SK-N-SH (cell line): ENCODE data around the gene MBD2. TPM values are rescaled to one million over a fixed set of nuclear protein-coding genes. Genes with fewer than 3 reads are reported as not detected.

Experiments used
- CTCF ChIA-PET: fragments of 300-600, 350-600 bp; formaldehyde crosslinking; extraction: SDS; loops from one replicate; lab custom pipeline; 2021; lab: Yijun Ruan, JAX
- POLR2A ChIA-PET: fragments of 350-600 bp; sonication (Branson Sonifier 250); formaldehyde crosslinking; extraction: SDS; loops from one replicate; lab custom pipeline; 2020; ENCODE audit warnings: antibody characterized with exemption, inconsistent platforms; lab: Yijun Ruan, JAX
- DNase-seq: peaks from one replicate; pipeline ENCODE4 v3.0.0; 2012
- H2AFZ ChIP-seq: fragments of 200-600 bp; sonication (generic); 2 replicates; pipeline ENCODE4 v1.8.1; 2016; ENCODE audit warnings: antibody characterized with exemption, mild to moderate bottlenecking, low read depth
- H3F3A ChIP-seq: fragments of 200-600 bp; sonication (generic); replicated peaks from 2 replicates; pipeline ENCODE3; 2016; ENCODE audit warnings: antibody characterized with exemption, mild to moderate bottlenecking; ENCODE audit not compliant: insufficient read depth
- H3K27ac ChIP-seq, 2 experiments: fragments of 200-500 bp in 1 of 2; fragments of 200-600 bp in 1 of 2; sonication (Bioruptor generic) in 1 of 2; sonication (generic), shearing (Covaris generic) in 1 of 2; 2 replicates each; pipeline versions ENCODE4 v1.5.1 to v1.6.1; 2014 to 2016; ENCODE audit warnings: low read depth in 2 of 2, inconsistent platforms in 1 of 2, low read length in 1 of 2, mild to moderate bottlenecking in 1 of 2, mixed read lengths in 1 of 2
- H3K27me3 ChIP-seq: fragments of 200-600 bp; sonication (generic), shearing (Covaris generic); 2 replicates; pipeline ENCODE4 v1.6.1; 2016; ENCODE audit warnings: mixed run types; ENCODE audit not compliant: insufficient read depth
- H3K36me3 ChIP-seq, 2 experiments: fragments of 200-500 bp in 1 of 2; fragments of 200-600 bp in 1 of 2; sonication (Bioruptor generic) in 1 of 2; sonication (generic) in 1 of 2; replicated peaks in 1 of 2; 2 replicates each; pipeline versions ENCODE3 to v1.5.1; 2014 to 2016; ENCODE audit warnings: low read length in 1 of 2, mild to moderate bottlenecking in 1 of 2; ENCODE audit not compliant: insufficient read depth in 2 of 2, control insufficient read depth in 1 of 2
- H3K4me1 ChIP-seq, 2 experiments: fragments of 200-500 bp in 1 of 2; fragments of 200-600 bp in 1 of 2; sonication (Bioruptor generic) in 1 of 2; sonication (generic), shearing (Covaris generic) in 1 of 2; 2 replicates each; pipeline versions ENCODE4 v1.5.1 to v1.6.1; 2014 to 2016; ENCODE audit warnings: low read depth in 1 of 2, low read length in 1 of 2, mixed run types in 1 of 2; ENCODE audit not compliant: insufficient read depth in 2 of 2, control insufficient read depth in 1 of 2
- H3K4me2 ChIP-seq: fragments of 200-600 bp; sonication (generic), shearing (Covaris generic); 2 replicates; pipeline ENCODE4 v1.6.1; 2017; ENCODE audit warnings: mixed run types
- H3K4me3 ChIP-seq, 2 experiments: fragments of 200-500 bp in 1 of 2; fragments of 200-600 bp in 1 of 2; sonication (Bioruptor generic) in 1 of 2; sonication (generic), shearing (Covaris generic) in 1 of 2; 2 replicates each; pipeline versions ENCODE4 v1.5.1 to v1.8.1; 2014 to 2016; ENCODE audit warnings: low read depth in 2 of 2, inconsistent platforms in 1 of 2, low read length in 1 of 2, mild to moderate bottlenecking in 1 of 2, mixed read lengths in 1 of 2, moderate library complexity in 1 of 2
- H3K79me2 ChIP-seq: fragments of 200-600 bp; sonication (generic); 2 replicates; pipeline ENCODE4 v1.8.1; 2017; ENCODE audit warnings: mild to moderate bottlenecking; ENCODE audit not compliant: insufficient read depth
- H3K9ac ChIP-seq: fragments of 200-600 bp; sonication (generic); 2 replicates; pipeline ENCODE4 v1.6.1; 2017; ENCODE audit warnings: mixed run types
- H3K9me2 ChIP-seq: fragments of 200-600 bp; sonication (generic); 2 replicates; pipeline ENCODE4 v1.6.1; 2017; ENCODE audit warnings: mixed run types
- H3K9me3 ChIP-seq: fragments of 200-600 bp; sonication (generic); 2 replicates; pipeline ENCODE4 v1.6.1; 2017; ENCODE audit warnings: mixed run types, mild to moderate bottlenecking, moderate library complexity
- H4K20me1 ChIP-seq: fragments of 200-600 bp; sonication (generic); 2 replicates; pipeline ENCODE4 v1.6.1; 2017; ENCODE audit warnings: mild to moderate bottlenecking, mixed run types; ENCODE audit not compliant: insufficient read depth
- ELF1 ChIP-seq: IDR thresholded peaks from 2 replicates; pipeline ENCODE4 v1.4.0; 2012
- EP300 ChIP-seq, 2 experiments: IDR thresholded peaks; 2 replicates each; pipeline versions ENCODE4 v1.4.0 to v1.6.1; 2012; ENCODE audit warnings: borderline replicate concordance in 1 of 2, low read depth in 1 of 2, low read length in 1 of 2
- FOSL2 ChIP-seq: IDR thresholded peaks from 2 replicates; pipeline ENCODE4 v1.4.0; 2012; ENCODE audit warnings: low read depth, mild to moderate bottlenecking, moderate library complexity, borderline replicate concordance
- GABPA ChIP-seq: IDR thresholded peaks from 2 replicates; pipeline ENCODE4 v1.4.0; 2012; ENCODE audit warnings: low read depth, mild to moderate bottlenecking
- JUND ChIP-seq: IDR thresholded peaks from 2 replicates; pipeline ENCODE4 v1.4.0; 2012
- MEF2A ChIP-seq: IDR thresholded peaks from 2 replicates; pipeline ENCODE4 v1.4.0; 2012; ENCODE audit warnings: low read depth, borderline replicate concordance
- NFIC ChIP-seq: IDR thresholded peaks from 2 replicates; pipeline ENCODE4 v1.4.0; 2012; ENCODE audit warnings: borderline replicate concordance
- POLR2AphosphoS5 ChIP-seq: IDR thresholded peaks from 2 replicates; pipeline ENCODE4 v1.6.1; 2012; ENCODE audit warnings: low read depth, low read length
- RAD21 ChIP-seq: IDR thresholded peaks from 2 replicates; pipeline ENCODE4 v1.6.1; 2012; ENCODE audit warnings: mild to moderate bottlenecking, low read length
- SMC3 ChIP-seq: IDR thresholded peaks from 2 replicates; pipeline ENCODE4 v1.6.1; 2012; ENCODE audit warnings: low read depth, low read length, improper control_type of control experiment
- TCF12 ChIP-seq: IDR thresholded peaks from 2 replicates; pipeline ENCODE4 v1.4.0; 2012
- TEAD4 ChIP-seq: IDR thresholded peaks from 2 replicates; pipeline ENCODE4 v1.4.0; 2012; ENCODE audit warnings: mild to moderate bottlenecking, borderline replicate concordance; ENCODE audit not compliant: insufficient read depth
- ZBTB33 ChIP-seq: IDR thresholded peaks from 2 replicates; pipeline ENCODE4 v1.4.0; 2012; ENCODE audit warnings: low read depth, borderline replicate concordance
- WGBS: methylation state at CpG from one replicate; pipeline ENCODE4 v1.1.6; 2017; ENCODE audit warnings: low lambda C conversion rate; 5-methylcytosine and 5-hydroxymethylcytosine counted together
- polyA plus RNA-seq, 3 experiments: library from polyadenylated mRNA; depleted of rRNA; stranded (reverse); fragments of >200 nt; gene quantifications; 2 replicates each; pipeline ENCODE4 v1.2.3, GENCODE V29; 2012
- TF ChIP-seq, protein P1 (sequence below): fragments of 150-350 bp; IDR thresholded peaks from 2 replicates; pipeline ENCODE4 v1.6.1; 2016; ENCODE audit warnings: mild to moderate bottlenecking, low read depth, low read length

MBD2 gene
- polyA plus RNA-seq, 1 of the 3 experiments (the other 2 are of a cell fraction), result 12.5 TPM

GRCh38 chr18:54239601-54240000, 15.1 kb upstream of the MBD2 start:
- Histone ChIP-seq H3K9me2 (no peaks in the 10 kb centered on the region), H3K4me1 (no peaks in the 10 kb centered on the region), H3K4me3 (no peak overlapping the region), H3K4me2 (no peak overlapping the region), H3K79me2 (no peaks in the 10 kb centered on the region), H3K9me3 (no peaks in the 10 kb centered on the region), H3F3A (no peaks in the 10 kb centered on the region), H3K27me3 (no peaks in the 10 kb centered on the region), H4K20me1 (no peaks in the 10 kb centered on the region), H3K9ac (no peak overlapping the region), H3K27ac (no peak overlapping the region), H2AFZ (no peak overlapping the region), H3K36me3 (no peaks in the 10 kb centered on the region)
- POLR2A ChIA-PET, result no interaction called here
- CTCF ChIA-PET, result interaction anchor here (1.0 kb wide), 1 partner anchor 13 kb away, joined by 3 read pairs; no protein-coding TSS in a partner anchor
- WGBS, result 80% methylated on average over 2 of the region's 2 CpGs
- DNase-seq, result no peak
- TF ChIP-seq ZBTB33 (no peak), SMC3 (no peak), ELF1 (no peak), EP300 (IDR thresholded peaks at IDR 0.05; ENCODE audit: borderline replicate concordance in 1 of 2, low read depth in 1 of 2, low read length in 1 of 2) (no peak), RAD21 (no peak), TEAD4 (no peak), FOSL2 (no peak), MEF2A (no peak), NFIC (no peak)

DNA sequence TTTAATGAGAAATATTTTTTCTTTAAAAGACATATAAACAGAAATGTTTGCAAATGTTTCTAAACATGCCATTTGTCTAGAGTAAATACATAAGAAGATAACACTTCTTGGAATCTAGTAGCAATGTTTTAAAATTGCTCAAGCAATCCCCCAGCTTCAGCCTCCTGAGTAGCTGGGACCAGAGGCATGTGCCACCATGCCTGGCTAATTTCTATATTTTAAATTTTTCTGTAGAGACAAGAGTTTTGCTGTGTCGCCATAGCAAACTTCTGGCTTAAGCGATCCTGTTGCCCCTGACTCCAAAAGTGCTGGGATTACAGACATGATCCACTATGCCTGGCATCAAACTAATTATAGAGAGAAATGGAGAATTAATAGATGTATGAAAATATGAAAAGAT, 14.6 kb upstream of the MBD2 start:
- ChIA-PET CTCF (no interaction called here), POLR2A (interaction anchor here (1.2 kb wide), 1 partner anchor 30 kb away, joined by 3 read pairs; the partner anchor contains the start of gene POLI)
- Histone ChIP-seq H3K79me2 (no peaks in the 10 kb centered on the region), H4K20me1 (no peaks in the 10 kb centered on the region), H3K27me3 (no peaks in the 10 kb centered on the region), H3K9me3 (no peaks in the 10 kb centered on the region), H3K4me1 (no peaks in the 10 kb centered on the region), H3K4me3 (no peak overlapping the region), H3K27ac (no peak overlapping the region), H2AFZ (no peak overlapping the region), H3F3A (no peaks in the 10 kb centered on the region), H3K9ac (no peak overlapping the region), H3K9me2 (no peaks in the 10 kb centered on the region), H3K4me2 (no peak overlapping the region)
- no peak for DNase-seq
- 69% methylated on average over 2 of the region's 2 CpGs for WGBS
- TF ChIP-seq NFIC (no peak), SMC3 (no peak), TCF12 (no peak), GABPA (no peak), JUND (no peak), POLR2AphosphoS5 (no peak)
- TF ChIP-seq, protein P1, sequence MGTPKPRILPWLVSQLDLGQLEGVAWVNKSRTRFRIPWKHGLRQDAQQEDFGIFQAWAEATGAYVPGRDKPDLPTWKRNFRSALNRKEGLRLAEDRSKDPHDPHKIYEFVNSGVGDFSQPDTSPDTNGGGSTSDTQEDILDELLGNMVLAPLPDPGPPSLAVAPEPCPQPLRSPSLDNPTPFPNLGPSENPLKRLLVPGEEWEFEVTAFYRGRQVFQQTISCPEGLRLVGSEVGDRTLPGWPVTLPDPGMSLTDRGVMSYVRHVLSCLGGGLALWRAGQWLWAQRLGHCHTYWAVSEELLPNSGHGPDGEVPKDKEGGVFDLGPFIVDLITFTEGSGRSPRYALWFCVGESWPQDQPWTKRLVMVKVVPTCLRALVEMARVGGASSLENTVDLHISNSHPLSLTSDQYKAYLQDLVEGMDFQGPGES, result no peak
- TF ChIP-seq, all 33 proteins: peak for 0
- H3K36me3 ChIP-seq, result no peaks in the 10 kb centered on the region
